PC-9 (cell line): ENCODE results near the gene TYSND1. TPM values are rescaled to one million over a fixed set of nuclear protein-coding genes. Genes with fewer than 3 reads are reported as not detected.

Experiments
- Bru-seq: library from RNA; stranded (reverse); fragments of 400-500 nt; gene quantifications from one replicate; lab custom pipeline; 2021; lab: Mats Ljungman, UMichigan
- BruChase-seq, 2 experiments: library from RNA; stranded (reverse); fragments of 400-500 nt; gene quantifications; one replicate each; lab custom pipeline; 2021; lab: Mats Ljungman, UMichigan
- BruUV-seq: library from RNA; stranded (reverse); fragments of 400-500 nt; replicated peaks from 2 replicates; lab custom pipeline; 2021; lab: Mats Ljungman, UMichigan
- CTCF ChIA-PET: fragments of 300-600 bp; sonication (Branson Sonifier 250); formaldehyde crosslinking; loops from one replicate; lab custom pipeline; 2022; ENCODE audit warnings: antibody characterized with exemption; lab: Charles Lee
- POLR2A ChIA-PET: fragments of 300-600 bp; sonication (Branson Sonifier 250); formaldehyde crosslinking; loops from one replicate; lab custom pipeline; 2022; ENCODE audit warnings: antibody characterized with exemption; ENCODE audit not compliant: unreplicated experiment; lab: Charles Lee
- DNase-seq, 2 experiments: peaks; one replicate each; pipeline versions ENCODE4 v3.0.0 to v3.0.0-alpha.2; 2015 to 2022; ENCODE audit warnings: mixed read lengths in 1 of 2
- H2AFZ ChIP-seq: fragments of 200-600 bp; sonication (generic); 2 replicates; pipeline ENCODE4 v1.8.1; 2017; ENCODE audit warnings: antibody characterized with exemption
- H3F3A ChIP-seq: fragments of 200-600 bp; sonication (generic); 2 replicates; pipeline ENCODE4 v1.8.1; 2017; ENCODE audit warnings: antibody characterized with exemption, mild to moderate bottlenecking, low read depth; ENCODE audit not compliant: insufficient read depth
- H3K27ac ChIP-seq: fragments of 200-600 bp; sonication (generic); 2 replicates; pipeline ENCODE4 v1.6.1; 2016; ENCODE audit warnings: mixed run types
- H3K27me3 ChIP-seq: fragments of 200-600 bp; sonication (generic); 2 replicates; pipeline ENCODE4 v1.6.1; 2016; ENCODE audit warnings: low read depth, mixed run types; ENCODE audit not compliant: insufficient read depth
- H3K36me3 ChIP-seq: fragments of 200-600 bp; sonication (generic); 2 replicates; pipeline ENCODE4 v1.6.1; 2016; ENCODE audit warnings: low read depth, mixed run types
- H3K4me1 ChIP-seq: fragments of 200-600 bp; sonication (generic); replicated peaks from 2 replicates; pipeline ENCODE4 v1.6.1; 2016; ENCODE audit warnings: mixed run types; ENCODE audit not compliant: insufficient read depth
- H3K4me2 ChIP-seq: fragments of 200-600 bp; sonication (generic); 2 replicates; pipeline ENCODE4 v1.6.1; 2017; ENCODE audit warnings: mixed run types
- H3K4me3 ChIP-seq: fragments of 200-600 bp; sonication (generic); 2 replicates; pipeline ENCODE4 v1.6.1; 2016; ENCODE audit warnings: mixed run types
- H3K79me2 ChIP-seq: fragments of 200-600 bp; sonication (generic); 2 replicates; pipeline ENCODE4 v1.6.1; 2017; ENCODE audit warnings: low read depth, mixed run types
- H3K9me2 ChIP-seq: fragments of 200-600 bp; sonication (generic); 2 replicates; pipeline ENCODE4 v1.8.1; 2017; ENCODE audit warnings: mild to moderate bottlenecking; ENCODE audit not compliant: insufficient read depth
- H3K9me3 ChIP-seq: fragments of 200-600 bp; sonication (generic); 2 replicates; pipeline ENCODE4 v1.8.1; 2016; ENCODE audit warnings: low read depth; ENCODE audit not compliant: insufficient read depth
- H4K20me1 ChIP-seq: fragments of 200-600 bp; sonication (generic); 2 replicates; pipeline ENCODE4 v1.8.1; 2017; ENCODE audit not compliant: insufficient read depth
- EZH2 ChIP-seq: fragments of 200-600 bp; sonication (generic); IDR thresholded peaks from 2 replicates; pipeline ENCODE4 v1.8.0; 2017; ENCODE audit warnings: antibody characterized with exemption, low read depth
- intact Hi-C: fragments of 100-400 bp; cut with micrococcal nuclease; formaldehyde crosslinking; loops from one replicate; pipeline ENCODE4 v1.10.0; 2022; ENCODE audit not compliant: unreplicated experiment
- long read RNA-seq: library from polyadenylated mRNA; stranded (forward); transcript quantifications from one replicate; pipeline ENCODE4 v2.0.0, GENCODE V29; 2022
- total RNA-seq: library from RNA; stranded (reverse); gene quantifications from 2 replicates; pipeline ENCODE4 v1.2.3, GENCODE V29; 2021
- TF ChIP-seq, protein P1 (sequence below): fragments of 200-600 bp; sonication (generic); conservative IDR thresholded peaks from 2 replicates; pipeline ENCODE4 v1.6.1; 2017; ENCODE audit warnings: mixed run types, antibody characterized with exemption, mild to moderate bottlenecking, moderate library complexity

TYSND1 gene, protein sequence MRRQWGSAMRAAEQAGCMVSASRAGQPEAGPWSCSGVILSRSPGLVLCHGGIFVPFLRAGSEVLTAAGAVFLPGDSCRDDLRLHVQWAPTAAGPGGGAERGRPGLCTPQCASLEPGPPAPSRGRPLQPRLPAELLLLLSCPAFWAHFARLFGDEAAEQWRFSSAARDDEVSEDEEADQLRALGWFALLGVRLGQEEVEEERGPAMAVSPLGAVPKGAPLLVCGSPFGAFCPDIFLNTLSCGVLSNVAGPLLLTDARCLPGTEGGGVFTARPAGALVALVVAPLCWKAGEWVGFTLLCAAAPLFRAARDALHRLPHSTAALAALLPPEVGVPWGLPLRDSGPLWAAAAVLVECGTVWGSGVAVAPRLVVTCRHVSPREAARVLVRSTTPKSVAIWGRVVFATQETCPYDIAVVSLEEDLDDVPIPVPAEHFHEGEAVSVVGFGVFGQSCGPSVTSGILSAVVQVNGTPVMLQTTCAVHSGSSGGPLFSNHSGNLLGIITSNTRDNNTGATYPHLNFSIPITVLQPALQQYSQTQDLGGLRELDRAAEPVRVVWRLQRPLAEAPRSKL
- total RNA-seq (28.0 and 33.5 TPM in 2 replicates), Bru-seq, nascent RNA (percentile 76 among the genes with signal in this experiment), BruChase-seq, experiment 1, labeled RNA remaining after a 2-hour chase (percentile 83 among the genes with signal in this experiment), BruChase-seq, experiment 2, labeled RNA remaining after a 6-hour chase (percentile 86 among the genes with signal in this experiment)
- long read RNA-seq, transcript TYSND1-203 (4 exons, 2,620 nt) = minor isoform, 5 of 83 reads
- long read RNA-seq, transcript TYSND1-204 (3 exons, 3,341 nt) = minor isoform, 10 of 83 reads
- long read RNA-seq, transcript TYSND1-202 (2 exons, 3,397 nt) = minor isoform, 6 of 83 reads
- long read RNA-seq, transcript TYSND1-201 (4 exons, 3,644 nt) = major isoform, 56 of 83 reads
- long read RNA-seq, partial matches to known transcripts = 6 of 83 reads
- long read RNA-seq, other reads (novel, unspliced or antisense) = 0 of 83 reads

- BruUV-seq = TSS peak; percentile 99
- H3K4me2 ChIP-seq = peak within 1 kb of the TSS; percentile 99
- H3K79me2 ChIP-seq = peaks cover 28% of the 10 kb centered on the region
- CTCF ChIA-PET = interaction anchor here (0.6 to 2.3 kb wide), 26 partner anchors 8 to 910 kb away, joined by 3 to 16 read pairs (median 5); partner anchors contain the start of gene SAR1A
- peak within 1 kb of the TSS; percentile 84 for H3K4me3 ChIP-seq
- peaks cover 15% of the 10 kb centered on the region for H3K4me1 ChIP-seq
- intact Hi-C loops = loop anchor here (1.0 to 10.0 kb wide), 3 partner anchors 15 to 218 kb away; partner anchors contain the start of gene SAR1A
- H3K27me3 ChIP-seq = no peaks in the 10 kb centered on the region
- DNase-seq = peak; percentile 98 to 99
- POLR2A ChIA-PET = interaction anchor here (0.5 to 2.1 kb wide), 24 partner anchors 10 to 1627 kb away, joined by 3 to 32 read pairs (median 4); partner anchors contain the start of gene SAR1A
- peak within 1 kb of the TSS; percentile 70 for H3K27ac ChIP-seq
- H3K9me2 ChIP-seq = no peaks in the 10 kb centered on the region
- H3K36me3 ChIP-seq = peaks cover 10% of the 10 kb centered on the region
- H3K9me3 ChIP-seq = no peaks in the 10 kb centered on the region
- peak within 1 kb of the TSS; percentile 95 for H2AFZ ChIP-seq
- peaks cover 34% of the 10 kb centered on the region for H3F3A ChIP-seq
- TF ChIP-seq EZH2 = no peak
- TF ChIP-seq, protein P1, sequence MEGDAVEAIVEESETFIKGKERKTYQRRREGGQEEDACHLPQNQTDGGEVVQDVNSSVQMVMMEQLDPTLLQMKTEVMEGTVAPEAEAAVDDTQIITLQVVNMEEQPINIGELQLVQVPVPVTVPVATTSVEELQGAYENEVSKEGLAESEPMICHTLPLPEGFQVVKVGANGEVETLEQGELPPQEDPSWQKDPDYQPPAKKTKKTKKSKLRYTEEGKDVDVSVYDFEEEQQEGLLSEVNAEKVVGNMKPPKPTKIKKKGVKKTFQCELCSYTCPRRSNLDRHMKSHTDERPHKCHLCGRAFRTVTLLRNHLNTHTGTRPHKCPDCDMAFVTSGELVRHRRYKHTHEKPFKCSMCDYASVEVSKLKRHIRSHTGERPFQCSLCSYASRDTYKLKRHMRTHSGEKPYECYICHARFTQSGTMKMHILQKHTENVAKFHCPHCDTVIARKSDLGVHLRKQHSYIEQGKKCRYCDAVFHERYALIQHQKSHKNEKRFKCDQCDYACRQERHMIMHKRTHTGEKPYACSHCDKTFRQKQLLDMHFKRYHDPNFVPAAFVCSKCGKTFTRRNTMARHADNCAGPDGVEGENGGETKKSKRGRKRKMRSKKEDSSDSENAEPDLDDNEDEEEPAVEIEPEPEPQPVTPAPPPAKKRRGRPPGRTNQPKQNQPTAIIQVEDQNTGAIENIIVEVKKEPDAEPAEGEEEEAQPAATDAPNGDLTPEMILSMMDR = peak; percentile 81
- peaks cover 4% of the 10 kb centered on the region; the same call in 1 of the 2 replicates for H4K20me1 ChIP-seq
Observed at GRCh38 chr10:70146489-70147258, at the start of gene TYSND1. TYSND1 (minus strand) TSS chr10:70146700; CDS start chr10:70146586, 114 bp downstream.

DNA sequence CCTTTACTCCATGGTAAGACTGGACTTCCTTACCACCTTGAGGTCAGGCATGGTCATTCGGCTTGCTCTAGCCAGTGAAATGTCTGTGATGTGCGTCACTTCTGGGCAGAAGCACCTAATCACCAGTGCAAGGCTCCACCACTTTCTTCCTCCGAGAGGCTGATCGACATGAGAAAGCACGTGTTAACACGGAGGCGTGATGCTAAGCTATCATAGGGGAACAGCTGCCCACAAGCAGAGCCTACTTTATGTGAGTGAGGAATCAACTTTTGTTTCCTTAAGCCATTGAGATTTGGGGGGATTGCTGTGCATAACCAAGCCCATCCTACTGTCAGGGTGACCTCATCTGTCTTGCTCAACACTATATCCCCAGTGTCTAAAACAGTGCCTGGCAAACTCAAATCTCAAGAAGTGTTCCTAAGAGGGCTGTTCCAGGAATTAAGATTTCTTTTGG is 46.9 kb upstream of the TYSND1 start:
- H4K20me1 ChIP-seq = no peaks in the 10 kb centered on the region
- POLR2A ChIA-PET = interaction anchor here (0.7 kb wide), 1 partner anchor 194 kb away, joined by 7 read pairs; no protein-coding TSS in a partner anchor
- H3K79me2 ChIP-seq = no peaks in the 10 kb centered on the region
- no peak overlapping the region for H3K4me3 ChIP-seq
- H3K9me3 ChIP-seq = no peaks in the 10 kb centered on the region
- no peak for DNase-seq
- peaks cover 65% of the 10 kb centered on the region for H3K4me1 ChIP-seq
- no peaks in the 10 kb centered on the region for H3K9me2 ChIP-seq
- H3K27ac ChIP-seq = peak overlapping the region; percentile 66
- BruUV-seq = no TSS peak
- H3K36me3 ChIP-seq = no peaks in the 10 kb centered on the region
- intact Hi-C loops = no loop called here
- peaks cover 50% of the 10 kb centered on the region for H3F3A ChIP-seq
- no peak overlapping the region for H2AFZ ChIP-seq
- no peak overlapping the region for H3K4me2 ChIP-seq
- CTCF ChIA-PET = interaction anchor here (1.4 kb wide), 1 partner anchor 47 kb away, joined by 3 read pairs; the partner anchor contains the start of gene TYSND1
- TF ChIP-seq, protein P1 = no peak
- TF ChIP-seq EZH2 = no peak
- H3K27me3 ChIP-seq = no peaks in the 10 kb centered on the region
